Measurements from ENCODE around the gene NEURL1B.

Gene NEURL1B

DNA sequence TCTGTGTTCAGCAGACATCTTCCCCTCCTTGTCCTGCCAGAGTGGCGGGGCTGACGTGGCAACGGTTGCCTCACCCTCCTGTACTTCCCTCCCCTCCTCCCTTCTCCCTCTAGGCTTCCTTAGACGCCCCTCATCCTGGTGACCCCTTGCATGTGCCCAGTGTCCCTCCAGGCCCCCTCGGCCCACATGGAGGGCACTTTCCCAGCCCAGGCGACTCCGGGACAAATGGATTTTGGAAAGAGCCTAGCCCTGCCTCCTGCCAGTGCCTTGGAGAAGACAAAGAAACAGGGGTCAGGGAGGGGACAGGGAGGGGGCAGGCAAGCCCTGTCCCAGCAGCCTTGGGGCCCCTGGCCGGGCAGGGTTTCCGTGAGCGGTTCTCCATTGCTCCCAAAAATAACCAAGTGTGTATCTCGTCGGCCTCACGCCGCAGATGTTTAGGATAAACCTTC is 38.3 kb upstream of the NEURL1B start:
- Histone ChIP-seq H3K36me3 (ENCODE audit: insufficient read depth, insufficient read length, low read length) (no peaks in the 10 kb centered on the region), H3K27me3 (ENCODE audit: insufficient read depth, insufficient read length) (no peaks in the 10 kb centered on the region), H3K4me3 (ENCODE audit: insufficient read length, low read depth) (no peak overlapping the region), H3K4me1 (ENCODE audit: insufficient read depth, insufficient read length) (peaks cover 6% of the 10 kb centered on the region), H3K9me3 (ENCODE audit: insufficient read depth, low read length) (no peaks in the 10 kb centered on the region; the same call in 1 of the 2 replicates), H3K9ac (ENCODE audit: insufficient read length, low read depth) (no peak overlapping the region)
- TF ChIP-seq YY1 (IDR thresholded peaks at IDR 0.05; ENCODE audit: insufficient read depth, insufficient read length): no peak
- no peak for TF ChIP-seq ZNF274 (IDR thresholded peaks at IDR 0.05; ENCODE audit: low read depth, low read length)
- TF ChIP-seq SUZ12 (IDR thresholded peaks at IDR 0.05; ENCODE audit: extremely low read depth, insufficient read depth, insufficient read length): no peak
- no peak for DNase-seq (ENCODE audit: low read depth, low spot score)

DNA sequence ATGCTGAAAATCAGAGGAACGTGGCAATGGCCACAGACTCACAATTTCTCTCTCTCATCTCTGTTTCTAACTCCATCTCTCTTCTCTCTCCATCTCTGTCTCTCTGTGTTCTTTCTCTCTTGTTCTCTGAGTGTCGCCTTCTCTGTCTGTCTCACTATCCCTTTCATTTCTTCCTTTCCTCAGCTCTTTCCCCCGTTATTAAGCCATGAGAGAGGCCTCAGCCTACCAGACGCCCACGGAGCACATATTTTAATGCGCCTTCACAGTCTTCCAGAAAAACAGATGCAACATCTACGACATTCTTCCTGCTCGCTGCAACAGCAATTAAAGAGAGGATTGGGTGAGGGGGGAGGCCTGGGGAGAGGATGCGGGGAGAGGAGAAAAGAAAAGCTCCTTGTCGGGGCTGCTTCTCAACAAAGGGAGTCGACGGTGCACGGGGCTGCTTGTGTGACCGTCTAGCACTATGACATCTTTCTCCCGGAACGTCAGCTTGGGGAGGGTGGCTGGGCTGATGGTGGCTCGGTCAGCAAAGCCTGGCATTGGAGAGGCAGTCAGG is 37.7 kb upstream of the NEURL1B start:
- Histone ChIP-seq H3K36me3 (ENCODE audit: insufficient read depth, insufficient read length, low read length) (no peaks in the 10 kb centered on the region), H3K27me3 (ENCODE audit: insufficient read depth, insufficient read length) (no peaks in the 10 kb centered on the region), H3K9me3 (ENCODE audit: insufficient read depth, low read length) (no peaks in the 10 kb centered on the region; the same call in 1 of the 2 replicates), H3K4me3 (ENCODE audit: insufficient read length, low read depth) (no peak overlapping the region), H3K4me1 (ENCODE audit: insufficient read depth, insufficient read length) (peaks cover 4% of the 10 kb centered on the region), H3K9ac (ENCODE audit: insufficient read length, low read depth) (no peak overlapping the region)
- TF ChIP-seq YY1 (IDR thresholded peaks at IDR 0.05; ENCODE audit: insufficient read depth, insufficient read length): no peak
- TF ChIP-seq SUZ12 (IDR thresholded peaks at IDR 0.05; ENCODE audit: extremely low read depth, insufficient read depth, insufficient read length): no peak
- TF ChIP-seq ZNF274 (IDR thresholded peaks at IDR 0.05; ENCODE audit: low read depth, low read length): no peak
- DNase-seq (ENCODE audit: low read depth, low spot score): no peak

DNA sequence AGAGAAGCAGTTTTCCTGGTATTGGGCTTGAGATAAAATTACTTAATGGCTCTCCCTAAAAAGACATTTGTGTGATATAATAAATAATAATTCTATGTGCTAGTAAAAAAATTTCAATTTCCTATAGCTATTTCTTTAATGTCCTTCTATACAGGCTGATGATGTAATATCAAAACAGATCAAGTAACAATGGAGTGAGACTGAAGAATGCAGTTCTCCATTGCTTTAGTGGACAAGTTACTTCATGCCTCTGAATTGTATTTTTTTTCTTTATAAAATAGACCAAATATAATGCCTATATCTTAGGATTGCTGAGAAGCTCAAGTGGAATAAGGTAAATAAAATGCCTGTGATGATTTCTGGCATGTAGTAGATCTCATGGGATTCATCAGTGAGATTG is 35.6 kb upstream of the NEURL1B start:
- TF ChIP-seq ZNF274 (IDR thresholded peaks at IDR 0.05; ENCODE audit: low read depth, low read length) (no peak), YY1 (IDR thresholded peaks at IDR 0.05; ENCODE audit: insufficient read depth, insufficient read length) (no peak), SUZ12 (IDR thresholded peaks at IDR 0.05; ENCODE audit: extremely low read depth, insufficient read depth, insufficient read length) (no peak)
- Histone ChIP-seq H3K36me3 (ENCODE audit: insufficient read depth, insufficient read length, low read length) (no peaks in the 10 kb centered on the region), H3K9me3 (ENCODE audit: insufficient read depth, low read length) (no peaks in the 10 kb centered on the region; the same call in 1 of the 2 replicates), H3K27me3 (ENCODE audit: insufficient read depth, insufficient read length) (no peaks in the 10 kb centered on the region), H3K9ac (ENCODE audit: insufficient read length, low read depth) (no peak overlapping the region), H3K4me3 (ENCODE audit: insufficient read length, low read depth) (no peak overlapping the region), H3K4me1 (ENCODE audit: insufficient read depth, insufficient read length) (peaks cover 3% of the 10 kb centered on the region)
- no peak for DNase-seq (ENCODE audit: low read depth, low spot score)

DNA sequence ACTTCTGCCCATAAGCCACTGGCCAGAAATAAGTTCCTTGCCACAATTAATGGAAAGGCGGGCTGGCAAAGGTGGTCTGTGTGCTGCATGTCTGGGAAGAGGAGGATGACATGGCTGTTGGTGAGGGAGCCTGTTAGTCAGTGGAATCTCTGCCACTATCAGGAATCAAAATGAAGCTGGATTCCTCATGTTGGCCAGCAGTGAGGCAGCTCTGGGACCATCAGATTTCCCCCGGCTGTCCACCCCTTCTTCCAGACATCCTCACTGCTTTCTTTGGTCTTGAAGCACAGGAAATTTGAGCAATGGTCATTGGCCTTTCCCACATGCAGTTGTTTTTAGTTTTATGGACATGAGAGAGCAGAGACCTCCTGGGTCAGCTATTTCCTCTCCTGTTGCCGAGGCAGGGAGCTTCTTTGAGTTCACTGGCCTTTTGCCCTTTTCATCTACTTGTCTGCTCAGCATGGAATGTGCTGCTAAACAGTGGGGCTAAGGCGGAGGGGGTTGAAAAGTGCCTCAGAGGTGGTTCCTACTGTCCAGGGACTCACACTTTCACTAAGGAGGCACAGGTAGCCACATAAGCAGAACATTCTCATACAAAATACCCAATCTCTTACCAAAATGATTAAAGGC is 34.8 kb upstream of the NEURL1B start:
- H3K4me3 ChIP-seq (ENCODE audit: insufficient read length, low read depth): no peak overlapping the region
- no peaks in the 10 kb centered on the region; the same call in 1 of the 2 replicates for H3K9me3 ChIP-seq (ENCODE audit: insufficient read depth, low read length)
- H3K36me3 ChIP-seq (ENCODE audit: insufficient read depth, insufficient read length, low read length): no peaks in the 10 kb centered on the region
- peaks cover 3% of the 10 kb centered on the region for H3K4me1 ChIP-seq (ENCODE audit: insufficient read depth, insufficient read length)
- no peaks in the 10 kb centered on the region for H3K27me3 ChIP-seq (ENCODE audit: insufficient read depth, insufficient read length)
- no peak overlapping the region for H3K9ac ChIP-seq (ENCODE audit: insufficient read length, low read depth)
- no peak for DNase-seq (ENCODE audit: low read depth, low spot score)
- no peak for TF ChIP-seq YY1 (IDR thresholded peaks at IDR 0.05; ENCODE audit: insufficient read depth, insufficient read length)

DNA sequence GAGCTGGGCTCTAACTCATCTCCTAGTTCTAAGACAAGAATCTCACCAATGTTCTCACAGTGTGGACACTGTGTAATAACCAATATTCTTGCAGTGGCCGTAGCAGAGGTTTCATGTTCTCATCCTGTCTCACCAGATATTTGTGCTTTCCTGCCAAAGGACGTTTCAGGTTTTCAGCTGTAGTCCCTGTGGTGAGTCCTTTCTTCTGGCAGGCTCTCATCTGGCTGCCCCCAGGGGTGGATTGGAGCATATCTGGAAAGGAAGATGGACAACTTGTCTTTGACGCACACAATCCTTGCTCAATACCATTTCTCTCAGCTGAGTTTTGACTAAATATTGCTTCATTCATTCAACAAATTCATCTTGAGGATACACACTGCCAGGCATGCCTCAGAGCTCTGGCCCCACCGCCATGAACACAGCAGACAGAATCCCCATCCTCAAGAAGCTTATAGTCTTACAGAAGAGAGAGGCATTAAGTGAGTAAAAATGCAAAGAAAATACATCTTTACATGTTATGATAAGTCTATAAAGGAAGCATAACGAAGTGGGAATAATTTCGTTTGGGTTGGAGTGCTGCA is 33.8 kb upstream of the NEURL1B start:
- no peak for DNase-seq (ENCODE audit: low read depth, low spot score)
- H3K4me3 ChIP-seq (ENCODE audit: insufficient read length, low read depth): no peak overlapping the region
- TF ChIP-seq YY1 (IDR thresholded peaks at IDR 0.05; ENCODE audit: insufficient read depth, insufficient read length): no peak
- no peak for TF ChIP-seq SUZ12 (IDR thresholded peaks at IDR 0.05; ENCODE audit: extremely low read depth, insufficient read depth, insufficient read length)
- no peak for TF ChIP-seq ZNF274 (IDR thresholded peaks at IDR 0.05; ENCODE audit: low read depth, low read length)
- peaks cover 3% of the 10 kb centered on the region for H3K4me1 ChIP-seq (ENCODE audit: insufficient read depth, insufficient read length)
- H3K9me3 ChIP-seq (ENCODE audit: insufficient read depth, low read length): no peaks in the 10 kb centered on the region; the same call in 1 of the 2 replicates
- H3K27me3 ChIP-seq (ENCODE audit: insufficient read depth, insufficient read length): no peaks in the 10 kb centered on the region
- H3K9ac ChIP-seq (ENCODE audit: insufficient read length, low read depth): no peak overlapping the region
- no peaks in the 10 kb centered on the region for H3K36me3 ChIP-seq (ENCODE audit: insufficient read depth, insufficient read length, low read length)

DNA sequence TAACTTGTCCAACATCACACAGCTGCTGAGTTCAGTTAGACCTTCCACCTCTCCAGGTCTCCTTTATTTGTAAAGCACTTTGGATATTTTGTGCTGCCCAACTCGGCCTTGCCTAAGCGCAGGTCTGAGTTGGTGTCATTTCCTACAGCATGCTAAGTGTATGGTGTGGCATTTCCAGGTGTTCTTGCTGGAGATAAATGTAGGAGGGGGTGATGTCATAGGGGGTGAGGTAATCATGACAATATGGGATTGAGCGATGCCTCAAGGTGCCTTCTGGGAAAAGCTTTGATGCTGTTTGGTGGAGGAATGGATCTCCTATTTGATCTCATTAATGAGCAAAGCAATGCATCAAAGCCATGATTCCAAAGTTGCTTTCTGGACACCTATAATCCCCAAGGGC is 32.3 kb upstream of the NEURL1B start:
- Histone ChIP-seq H3K4me1 (ENCODE audit: insufficient read depth, insufficient read length) (peaks cover 1% of the 10 kb centered on the region), H3K9ac (ENCODE audit: insufficient read length, low read depth) (no peak overlapping the region), H3K36me3 (ENCODE audit: insufficient read depth, insufficient read length, low read length) (no peaks in the 10 kb centered on the region), H3K4me3 (ENCODE audit: insufficient read length, low read depth) (no peak overlapping the region), H3K9me3 (ENCODE audit: insufficient read depth, low read length) (no peaks in the 10 kb centered on the region; the same call in 1 of the 2 replicates), H3K27me3 (ENCODE audit: insufficient read depth, insufficient read length) (no peaks in the 10 kb centered on the region)
- no peak for DNase-seq (ENCODE audit: low read depth, low spot score)
- no peak for TF ChIP-seq ZNF274 (IDR thresholded peaks at IDR 0.05; ENCODE audit: low read depth, low read length)
- TF ChIP-seq YY1 (IDR thresholded peaks at IDR 0.05; ENCODE audit: insufficient read depth, insufficient read length): no peak
- TF ChIP-seq SUZ12 (IDR thresholded peaks at IDR 0.05; ENCODE audit: extremely low read depth, insufficient read depth, insufficient read length): no peak

DNA sequence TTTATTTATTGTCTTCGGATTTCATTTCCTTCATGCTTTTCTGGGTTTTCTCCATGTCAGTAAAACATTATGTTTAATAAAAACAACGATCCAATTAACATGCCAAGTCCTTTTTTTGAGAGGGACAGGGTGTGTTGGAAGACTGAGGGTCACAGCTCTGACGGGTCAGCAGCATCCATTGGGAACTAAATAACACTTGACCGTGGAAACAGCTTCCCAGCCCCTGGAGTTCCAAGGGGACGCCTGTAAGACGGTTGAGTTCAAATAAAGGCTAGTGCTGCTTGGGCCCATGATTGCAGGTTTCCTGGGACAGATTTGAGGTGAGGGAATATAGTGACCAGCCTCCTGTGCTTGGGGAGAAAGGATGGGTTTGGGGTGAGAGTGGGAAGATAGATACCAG is 30.4 kb upstream of the NEURL1B start:
- no peak for DNase-seq (ENCODE audit: low read depth, low spot score)
- no peaks in the 10 kb centered on the region; the same call in 1 of the 2 replicates for H3K9me3 ChIP-seq (ENCODE audit: insufficient read depth, low read length)
- no peaks in the 10 kb centered on the region for H3K36me3 ChIP-seq (ENCODE audit: insufficient read depth, insufficient read length, low read length)
- no peaks in the 10 kb centered on the region for H3K27me3 ChIP-seq (ENCODE audit: insufficient read depth, insufficient read length)
- no peak overlapping the region for H3K9ac ChIP-seq (ENCODE audit: insufficient read length, low read depth)
- H3K4me3 ChIP-seq (ENCODE audit: insufficient read length, low read depth): no peak overlapping the region
- TF ChIP-seq YY1 (IDR thresholded peaks at IDR 0.05; ENCODE audit: insufficient read depth, insufficient read length) (no peak), SUZ12 (IDR thresholded peaks at IDR 0.05; ENCODE audit: extremely low read depth, insufficient read depth, insufficient read length) (no peak), ZNF274 (IDR thresholded peaks at IDR 0.05; ENCODE audit: low read depth, low read length) (no peak)
- no peaks in the 10 kb centered on the region for H3K4me1 ChIP-seq (ENCODE audit: insufficient read depth, insufficient read length)
